Measurements from ENCODE around the gene DVL2. TPM values are rescaled to one million over a fixed set of nuclear protein-coding genes. Genes with fewer than 3 reads are reported as not detected.

Gene DVL2
- total and polyA plus RNA-seq, 2 of the 13 experiments (the other 11 are each of a cell fraction or from before 2014, with no cell fraction given) = 5.7 to 38.2 TPM

DNA sequence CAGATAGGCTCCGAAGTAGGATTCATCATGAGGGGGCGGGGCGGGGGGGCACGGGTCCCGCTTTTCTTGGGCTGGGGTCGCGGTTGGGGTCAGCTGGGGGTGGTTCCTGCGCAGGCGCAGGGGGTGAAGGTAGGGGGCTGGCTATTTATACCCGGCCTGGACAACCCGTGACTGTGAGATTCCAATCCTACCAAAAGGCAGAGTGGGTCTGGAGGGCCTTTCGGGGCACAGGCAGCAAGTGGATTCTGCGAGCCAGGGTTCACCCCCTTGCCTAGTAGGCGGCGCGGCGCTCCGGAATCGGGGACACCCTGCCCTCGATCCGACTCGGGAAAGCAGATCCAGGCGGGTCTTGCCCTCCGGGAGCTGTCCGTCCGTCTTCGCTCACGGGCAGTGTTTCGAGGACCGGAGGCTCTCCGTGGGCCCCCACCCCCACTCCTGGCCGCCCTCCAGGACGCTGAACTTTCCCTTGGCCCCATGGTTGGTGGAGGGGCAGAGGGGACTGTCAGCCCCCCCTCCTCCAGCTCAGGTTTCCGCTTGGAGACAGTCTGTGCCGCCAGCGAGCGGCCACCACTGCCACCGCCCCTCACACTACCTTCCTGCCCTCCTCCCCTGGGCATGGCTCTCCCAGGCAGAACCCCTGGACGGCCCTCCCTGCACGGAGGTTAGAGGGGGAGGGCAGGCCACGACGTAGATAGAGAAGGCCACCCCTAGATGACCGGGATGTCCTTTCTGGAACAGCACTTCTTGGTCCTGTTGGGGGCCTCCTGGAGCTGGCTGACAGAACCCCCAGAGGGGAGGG lies 47.8 kb upstream of the DVL2 start (continued):
- peak; percentile 23; the same call in 1 of the 2 replicates for TF ChIP-seq MED1 (CRISPR knock-in tag; IDR thresholded peaks at IDR 0.05)
- TF ChIP-seq SOX6 (IDR thresholded peaks at IDR 0.05) = no peak
- no peak; the same call in 1 of the 2 replicates for TF ChIP-seq SOX6 (CRISPR knock-in tag; IDR thresholded peaks at IDR 0.05)
- no peak for TF ChIP-seq TAF15 (IDR thresholded peaks at IDR 0.05; ENCODE audit: low read depth, low read length, poor library complexity, severe bottlenecking)
- TF ChIP-seq ZSCAN21 (CRISPR knock-in tag; IDR thresholded peaks at IDR 0.05; ENCODE audit: borderline replicate concordance) = peak; percentile 17; the same call in 1 of the 2 replicates
- no peak; the same call in 1 of the 2 replicates for TF ChIP-seq DR1 (CRISPR knock-in tag; IDR thresholded peaks at IDR 0.05)
- TF ChIP-seq SP4 (CRISPR knock-in tag; IDR thresholded peaks at IDR 0.05) = no peak
- TF ChIP-seq MYC (CRISPR knock-in tag; IDR thresholded peaks at IDR 0.05; ENCODE audit: borderline replicate concordance) = peak; percentile 59; the same call in 1 of the 2 replicates
- TF ChIP-seq KLF15 (CRISPR knock-in tag; IDR thresholded peaks at IDR 0.05; ENCODE audit: borderline replicate concordance) = 0 out of 2 replicates have a peak, but pooled peaks have one; percentile 31
- TF ChIP-seq POLR2AphosphoS2 (IDR thresholded peaks at IDR 0.05; ENCODE audit: low read depth, low read length) = no peak
- no peak for TF ChIP-seq PLRG1 (conservative IDR thresholded peaks at IDR 0.05)
- no peak for TF ChIP-seq ZNF564 (CRISPR knock-in tag; IDR thresholded peaks at IDR 0.05)
- 0 out of 2 replicates have a peak, but pooled peaks have one; percentile 57 for TF ChIP-seq ZBTB7A (CRISPR knock-in tag; IDR thresholded peaks at IDR 0.05)
- TF ChIP-seq XRCC5 (optimal IDR thresholded peaks at IDR 0.05; ENCODE audit: low read length) = peak; percentile 40
- no peak for TF ChIP-seq ZSCAN29 (CRISPR knock-in tag; conservative IDR thresholded peaks at IDR 0.05)
- TF ChIP-seq NR2F2 (IDR thresholded peaks at IDR 0.05; ENCODE audit: borderline replicate concordance, low read depth) = no peak
- no peak for TF ChIP-seq TSC22D2 (CRISPR knock-in tag; IDR thresholded peaks at IDR 0.05; ENCODE audit: borderline replicate concordance)
- TF ChIP-seq FOXJ3 (CRISPR knock-in tag; IDR thresholded peaks at IDR 0.05; ENCODE audit: borderline replicate concordance) = no peak
- no peak for TF ChIP-seq ZBTB1 (CRISPR knock-in tag; IDR thresholded peaks at IDR 0.05; ENCODE audit: borderline replicate concordance)
- TF ChIP-seq, protein P1, sequence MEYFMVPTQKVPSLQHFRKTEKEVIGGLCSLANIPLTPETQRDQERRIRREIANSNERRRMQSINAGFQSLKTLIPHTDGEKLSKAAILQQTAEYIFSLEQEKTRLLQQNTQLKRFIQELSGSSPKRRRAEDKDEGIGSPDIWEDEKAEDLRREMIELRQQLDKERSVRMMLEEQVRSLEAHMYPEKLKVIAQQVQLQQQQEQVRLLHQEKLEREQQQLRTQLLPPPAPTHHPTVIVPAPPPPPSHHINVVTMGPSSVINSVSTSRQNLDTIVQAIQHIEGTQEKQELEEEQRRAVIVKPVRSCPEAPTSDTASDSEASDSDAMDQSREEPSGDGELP (IDR thresholded peaks at IDR 0.05; ENCODE audit: borderline replicate concordance, low read depth) = no peak
- TF ChIP-seq ZMYM4 (CRISPR knock-in tag; IDR thresholded peaks at IDR 0.05) = no peak
- TF ChIP-seq, protein P2, sequence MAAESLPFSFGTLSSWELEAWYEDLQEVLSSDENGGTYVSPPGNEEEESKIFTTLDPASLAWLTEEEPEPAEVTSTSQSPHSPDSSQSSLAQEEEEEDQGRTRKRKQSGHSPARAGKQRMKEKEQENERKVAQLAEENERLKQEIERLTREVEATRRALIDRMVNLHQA (CRISPR knock-in tag; IDR thresholded peaks at IDR 0.05) = no peak
- no peak for TF ChIP-seq NONO (IDR thresholded peaks at IDR 0.05)
- 0 out of 2 replicates have a peak, but pooled peaks have one; percentile 22 for TF ChIP-seq NONO (CRISPR knock-in tag; conservative IDR thresholded peaks at IDR 0.05)
- TF ChIP-seq RBAK (CRISPR knock-in tag; IDR thresholded peaks at IDR 0.05) = no peak
- 0 out of 2 replicates have a peak, but pooled peaks have one; percentile 20 for TF ChIP-seq ZNF614 (CRISPR knock-in tag; IDR thresholded peaks at IDR 0.05; ENCODE audit: borderline replicate concordance)
- peak; percentile 16; the same call in 1 of the 2 replicates for TF ChIP-seq KDM2A (CRISPR knock-in tag; IDR thresholded peaks at IDR 0.05; ENCODE audit: borderline replicate concordance, low read depth)
- TF ChIP-seq ZNF788 (CRISPR knock-in tag; IDR thresholded peaks at IDR 0.05; ENCODE audit: borderline replicate concordance) = peak; percentile 19; the same call in 1 of the 2 replicates
- TF ChIP-seq FOXA3 (CRISPR knock-in tag; IDR thresholded peaks at IDR 0.05) = 0 out of 2 replicates have a peak, but pooled peaks have one; percentile 6
- no peak for TF ChIP-seq SOX13 (IDR thresholded peaks at IDR 0.05)
- TF ChIP-seq SOX13 (CRISPR knock-in tag; conservative IDR thresholded peaks at IDR 0.05 in 1 of 2, IDR thresholded peaks at IDR 0.05 in 1 of 2) = no peak; a peak in 1 of 4 replicates

Measured in HepG2 (cell line).